Measurements from ENCODE around the gene TTLL11.
"Not testable (repeated sequence)": the region's sequence is repeated elsewhere in the genome, so short reads cannot be mapped to it uniquely, and the experiment has no call there.

The TTLL11 gene

DNA sequence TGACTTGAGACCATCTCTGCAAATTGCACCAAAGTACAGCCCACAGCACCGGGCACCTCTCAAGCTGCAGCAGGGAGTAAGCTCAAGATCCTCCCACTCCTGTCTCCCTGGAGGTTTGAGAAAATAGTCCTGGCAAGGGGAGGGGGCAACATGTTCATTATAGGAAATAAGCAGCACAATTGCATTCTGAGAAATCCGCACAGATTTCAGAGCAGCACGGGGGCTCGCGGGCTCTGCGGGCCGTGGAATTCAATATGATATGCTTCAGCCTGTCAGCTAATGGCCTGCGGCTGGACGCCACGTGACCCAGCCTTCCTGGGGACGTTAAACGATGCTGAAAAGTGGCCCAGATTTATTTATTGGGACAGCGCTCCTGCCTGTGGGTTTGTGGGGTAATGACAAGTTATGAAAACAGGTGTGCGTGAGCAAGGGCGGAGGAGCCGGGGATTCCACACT, 285.3 kb downstream of the TTLL11 start:
- no peak for DNase-seq

DNA sequence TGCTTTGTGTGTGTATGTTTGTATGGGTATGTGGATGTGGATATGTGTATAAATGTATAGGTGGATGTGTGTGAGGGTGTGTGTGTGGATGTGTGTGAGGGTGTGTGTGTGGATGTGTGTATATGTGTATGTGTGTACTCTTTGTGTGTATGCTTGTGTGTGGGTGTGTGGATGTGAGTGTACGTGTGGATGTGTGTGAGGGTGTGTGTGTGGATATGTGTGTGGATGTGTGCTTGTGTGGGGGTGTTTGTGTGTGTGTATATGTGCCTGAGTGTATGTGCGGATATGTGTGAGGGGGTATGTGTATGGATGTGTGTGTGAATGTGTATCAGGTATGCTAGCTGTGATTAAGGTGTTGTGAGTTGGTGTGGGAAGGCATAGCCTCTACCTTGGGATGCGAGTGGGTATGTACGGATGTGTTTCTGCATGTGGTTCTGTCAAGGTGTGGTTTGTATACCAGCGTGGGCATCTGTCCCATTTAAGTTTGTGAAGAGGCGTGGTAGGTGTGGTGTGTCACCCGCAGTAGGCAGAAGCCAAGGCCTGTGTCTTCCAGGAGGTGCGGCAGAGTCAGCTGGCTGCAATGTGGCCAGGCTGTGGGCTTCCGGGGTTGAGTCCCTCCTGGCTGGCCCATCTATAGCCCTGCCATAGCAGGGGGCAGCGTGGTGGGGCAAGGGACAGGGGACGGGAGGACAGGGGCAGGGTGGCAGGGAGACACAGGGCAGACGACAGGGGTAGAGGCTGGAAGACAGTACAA, 285.9 kb downstream of the TTLL11 start:
- DNase-seq: no peak

DNA sequence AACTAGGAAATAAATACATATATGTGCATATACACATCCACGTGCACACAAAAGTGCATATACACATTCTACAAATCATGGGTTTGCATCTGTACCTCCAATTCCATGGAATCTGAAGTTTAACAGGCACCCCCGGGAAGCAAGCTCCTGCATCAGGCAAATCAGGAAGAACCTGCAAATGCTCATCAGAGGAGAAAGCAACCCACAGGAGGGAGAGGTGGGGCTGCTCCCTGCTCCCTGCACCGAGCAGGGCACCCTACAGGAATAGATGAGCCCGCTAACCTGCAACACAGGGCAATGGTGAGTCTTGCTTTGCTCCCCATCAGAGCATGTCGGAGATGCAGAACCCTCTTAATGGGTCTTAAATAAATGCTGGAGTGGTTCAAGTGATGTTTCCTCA, 290.4 kb downstream of the TTLL11 start:
- no peak for DNase-seq

- DNase-seq: no peak
Measured at GRCh38 chr9:121801579-121801978, 291.5 kb downstream of the TTLL11 start.

DNA sequence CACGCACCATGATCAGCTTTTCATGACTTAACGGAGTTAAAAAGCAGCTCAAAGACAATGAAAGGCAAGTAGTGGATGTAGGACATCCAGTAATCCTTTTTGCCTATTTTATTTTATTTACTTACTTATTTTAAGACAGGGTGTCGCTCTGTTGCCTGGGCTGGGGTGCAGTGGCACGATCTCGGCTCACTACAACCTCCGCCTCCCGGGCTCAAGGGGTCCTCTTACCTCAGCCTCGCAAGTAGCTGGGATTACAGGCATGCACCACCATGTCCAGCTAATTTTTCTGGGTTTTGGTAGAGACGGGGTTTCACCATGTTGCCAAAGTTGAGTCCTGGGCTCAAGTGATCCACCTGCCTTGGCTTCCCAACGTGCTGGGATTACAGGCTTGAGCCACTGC, 292.7 kb downstream of the TTLL11 start:
- no peak for DNase-seq

GRCh38 chr9:121798941-121799340, 294.2 kb downstream of the TTLL11 start:
- DNase-seq: no peak

DNA sequence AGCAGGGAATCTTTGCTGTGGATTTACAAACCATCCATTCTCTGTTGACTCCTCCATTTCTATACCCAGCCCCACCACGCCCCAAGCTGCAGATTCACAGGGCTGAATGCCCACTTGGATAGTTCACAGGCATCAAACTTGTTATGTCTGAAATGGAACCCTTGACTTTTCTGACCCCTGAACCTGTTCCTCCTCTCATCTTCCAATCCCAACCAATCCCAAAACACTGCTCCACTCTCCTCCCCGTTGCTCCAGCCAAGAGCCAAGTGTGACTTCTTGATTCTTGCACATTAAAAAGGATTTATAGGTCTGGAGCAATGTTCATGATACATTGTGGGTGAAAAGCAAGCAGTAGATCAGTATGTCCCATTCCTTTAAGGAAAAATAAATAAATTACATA, 296.0 kb downstream of the TTLL11 start:
- DNase-seq: no peak

DNA sequence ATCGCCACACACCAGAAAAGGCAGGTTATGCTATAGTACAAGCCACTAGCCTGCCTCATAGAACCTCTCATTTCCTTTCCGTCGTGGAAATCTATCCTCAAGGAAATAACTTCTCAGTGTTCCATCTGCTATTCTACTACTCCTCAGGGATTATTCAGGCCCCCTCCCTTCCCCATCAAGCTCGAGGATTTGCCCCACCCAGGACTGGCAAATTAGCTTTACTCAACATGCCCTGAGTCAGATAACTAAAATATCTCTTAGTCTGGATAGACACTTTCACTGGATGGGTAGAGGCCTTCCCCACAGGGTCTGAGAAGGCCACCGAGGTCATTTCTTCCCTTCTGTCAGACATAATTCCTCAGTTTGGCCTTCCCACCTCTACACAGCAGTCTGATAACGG, 298.8 kb downstream of the TTLL11 start:
- DNase-seq: not testable (repeated sequence)

GRCh38 chr9:121792476-121792875, 300.6 kb downstream of the TTLL11 start:
- DNase-seq: not testable (repeated sequence)

DNA sequence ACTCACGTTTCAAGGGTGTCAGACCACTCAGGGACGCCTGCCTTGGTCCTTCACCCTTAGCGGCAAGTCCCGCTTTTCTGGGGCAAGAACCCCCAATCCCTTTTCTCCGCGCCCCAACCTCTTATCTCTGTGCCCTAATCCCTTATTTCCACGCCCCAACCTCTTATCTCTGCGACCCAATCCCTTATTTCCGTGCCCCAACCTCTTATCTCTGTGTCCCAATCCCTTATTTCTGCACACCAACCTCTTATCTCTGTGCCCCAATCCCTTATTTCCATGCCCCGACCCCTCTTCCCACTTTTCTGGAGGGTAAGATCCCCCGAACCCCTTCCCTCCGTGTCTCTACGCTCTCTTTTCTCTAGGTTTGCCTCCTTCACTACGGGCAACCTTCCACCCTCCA, 302.3 kb downstream of the TTLL11 start:
- no peak for DNase-seq

DNA sequence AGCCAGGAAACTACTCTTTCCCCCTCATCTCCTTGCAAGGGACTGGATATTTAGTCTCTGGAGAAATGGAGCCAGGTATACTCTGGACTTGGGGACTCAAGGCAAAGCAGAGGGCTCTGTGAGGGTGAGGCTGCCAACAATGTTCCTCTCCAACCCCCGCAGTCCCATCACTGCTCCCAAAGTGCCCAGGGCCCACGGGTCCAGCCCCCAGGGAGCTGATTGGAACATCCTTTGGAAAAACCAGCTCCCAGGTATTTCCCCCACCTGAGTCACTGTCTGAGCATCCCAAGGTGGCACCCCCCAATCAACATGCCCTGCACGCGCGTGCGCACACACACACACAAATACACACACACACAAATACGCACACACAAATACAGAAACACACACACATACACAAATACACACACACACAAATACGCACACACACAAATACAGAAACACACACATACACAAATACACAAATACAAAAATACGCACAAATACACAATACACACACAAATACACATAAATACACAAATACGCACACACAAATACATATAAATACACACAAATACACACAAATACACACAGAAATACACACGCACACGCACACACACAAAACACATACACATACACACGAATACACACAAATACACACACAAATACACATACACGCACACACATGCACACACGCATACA, 304.3 kb downstream of the TTLL11 start:
- no peak for DNase-seq

- no peak for DNase-seq
Measured at GRCh38 chr9:121786998-121787422, 306.1 kb downstream of the TTLL11 start.

DNA sequence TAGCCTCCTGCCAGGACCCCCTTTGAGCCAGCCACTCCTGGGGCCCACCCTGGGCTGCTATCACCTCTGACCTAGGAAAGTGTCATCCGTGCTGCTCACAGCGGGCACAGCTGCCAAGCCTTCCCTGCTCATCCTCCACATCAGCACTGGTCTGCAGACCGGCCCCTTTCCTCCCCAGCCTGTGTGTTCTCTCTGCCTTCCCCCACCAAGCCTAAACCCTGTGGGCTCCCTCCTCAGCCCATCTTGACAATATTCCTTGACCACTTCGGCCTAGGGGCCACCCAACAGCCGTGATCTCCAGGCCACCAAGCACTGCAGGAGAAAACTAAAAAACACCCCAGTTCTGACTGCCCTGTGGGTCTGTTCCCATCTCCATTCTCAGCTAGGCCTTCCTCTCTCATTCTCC, 306.6 kb downstream of the TTLL11 start:
- DNase-seq: no peak

GRCh38 chr9:121785673-121786542, 307.2 kb downstream of the TTLL11 start:
- no peak for DNase-seq

GRCh38 chr9:121784731-121785411, 308.2 kb downstream of the TTLL11 start:
- DNase-seq: no peak

GRCh38 chr9:121783521-121784507, 309.3 kb downstream of the TTLL11 start:
- no peak for DNase-seq

- no peak for DNase-seq
Measured at GRCh38 chr9:121783111-121783510, 310.0 kb downstream of the TTLL11 start.

DNA sequence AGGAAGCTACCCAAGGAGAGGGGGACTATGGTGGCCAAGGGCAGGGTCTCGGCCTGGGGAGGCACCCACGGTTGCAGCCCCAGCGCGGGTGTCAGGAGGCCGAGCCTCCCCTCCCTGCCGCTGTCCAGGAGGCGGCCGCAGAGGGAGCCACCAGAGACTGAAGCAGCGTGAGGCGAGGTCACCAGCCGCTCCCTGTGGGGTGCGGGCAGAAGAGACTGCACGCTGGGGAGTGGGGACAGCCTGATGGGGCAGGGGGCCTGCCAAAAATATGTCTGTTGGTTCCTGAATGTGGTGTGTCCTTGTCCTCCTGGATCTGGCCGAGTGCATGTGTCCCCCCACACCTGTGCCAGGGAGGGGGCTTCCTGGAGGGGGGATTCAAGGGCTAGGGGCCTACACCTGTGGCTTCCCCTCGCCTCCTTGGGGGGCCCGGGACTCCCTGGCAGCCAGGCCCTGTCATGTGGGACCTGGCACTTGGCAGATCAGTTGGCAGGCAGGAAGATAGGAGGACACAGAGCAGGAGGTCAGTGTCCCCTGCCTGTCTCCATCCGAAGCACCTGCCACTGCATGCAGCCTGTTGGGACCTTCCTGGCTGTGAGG, 310.5 kb downstream of the TTLL11 start:
- no peak for DNase-seq

DNA sequence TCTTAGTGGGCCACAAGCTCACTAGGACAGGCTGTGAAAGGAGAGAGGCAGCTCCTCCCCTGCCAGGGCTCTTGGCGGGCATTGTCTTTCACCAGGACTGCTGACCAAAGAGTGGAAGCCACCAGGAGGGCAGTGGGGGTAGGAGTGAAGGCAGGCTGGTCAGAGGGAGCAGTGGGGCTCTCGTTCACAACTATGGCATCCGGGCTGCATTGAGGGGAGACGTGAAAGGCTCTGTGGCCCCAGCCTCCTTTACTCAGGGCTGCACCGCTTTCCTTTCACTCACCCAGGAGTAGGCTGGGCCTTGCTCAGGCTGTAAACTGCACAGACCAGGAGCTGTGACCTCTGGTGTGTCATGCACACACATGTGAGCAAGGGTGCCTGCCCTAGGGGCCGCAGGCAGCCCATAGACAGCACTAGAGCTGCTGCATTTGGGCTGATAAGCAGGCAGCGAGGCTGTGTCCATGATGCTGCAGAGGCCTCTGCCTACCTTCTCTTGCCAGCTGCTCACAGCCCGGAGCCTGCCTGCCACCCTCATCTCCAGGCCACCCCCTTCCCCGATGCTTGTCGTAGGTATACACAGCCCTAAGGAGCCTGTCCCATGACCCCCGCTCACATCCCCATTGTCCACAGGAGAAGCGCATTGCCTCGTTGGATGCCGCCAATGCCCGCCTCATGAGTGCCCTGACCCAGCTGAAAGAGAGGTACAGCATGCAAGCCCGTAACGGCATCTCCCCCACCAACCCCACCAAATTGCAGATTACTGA, 311.2 kb downstream of the TTLL11 start:
- no peak for DNase-seq

- no peak for DNase-seq
Measured at GRCh38 chr9:121781145-121781548, 312.0 kb downstream of the TTLL11 start.

All from activated CD4-positive, CD25-positive, alpha-beta regulatory T cell (primary cell).